K562 (cell line): Measurements from ENCODE around the gene PIGN. TPM values are rescaled to one million over a fixed set of nuclear protein-coding genes. Genes with fewer than 3 reads are reported as not detected.

Experiments used
- ATAC-seq: fragments of 200-7000 bp; cut with Tn5 transposase; 3 replicates; pipeline ENCODE4 v1.9.1; 2020; ENCODE audit warnings: moderate library complexity
- BruUV-seq: library from RNA; stranded (reverse); fragments of 400-500 nt; replicated peaks from 2 replicates; lab custom pipeline; 2021; lab: Mats Ljungman, UMichigan
- CTCF ChIA-PET: fragments of 300-600 bp; formaldehyde crosslinking; extraction: SDS; loops from one replicate; lab custom pipeline; 2021; ENCODE audit warnings: low intra/inter-chr PET ratio; lab: Yijun Ruan, JAX
- POLR2A ChIA-PET: fragments of 300-600, 350-650 bp; sonication (Branson Sonifier 250); formaldehyde crosslinking; extraction: SDS; loops from one replicate; lab custom pipeline; 2021; ENCODE audit warnings: antibody characterized with exemption, inconsistent platforms; lab: Yijun Ruan, JAX
- DNase-seq, 4 experiments: peaks; one replicate each; pipeline versions ENCODE4 v3.0.0 to v3.0.0-alpha.2; 2011 to 2018; ENCODE audit warnings: low spot score in 3 of 4, mixed read lengths in 3 of 4; ENCODE audit errors: extremely low read depth in 1 of 4
- FAIRE-seq: peaks from 2 replicates; lab custom pipeline; 2011; peaks lifted over from hg19 to GRCh38; lab: Jason Lieb, UNC
- H2AFZ ChIP-seq: 2 replicates; pipeline ENCODE4 v1.6.0; 2011; ENCODE audit warnings: low read depth, low read length, control low read depth, inconsistent platforms
- H3K27ac ChIP-seq: fragments of 200-600 bp; 3 replicates; pipeline ENCODE4 v1.8.0; 2011; ENCODE audit warnings: low read depth, mild to moderate bottlenecking, control low read depth, inconsistent platforms, low read length, moderate library complexity, mixed read lengths; ENCODE audit errors: extremely low read depth
- H3K27me3 ChIP-seq, 2 experiments: fragments of 300-600 bp in 1 of 2; 2 replicates in 1 of 2; 3 replicates in 1 of 2; pipeline versions ENCODE4 v1.6.0 to v1.8.0; 2011; ENCODE audit warnings: inconsistent platforms in 2 of 2, low read length in 2 of 2, mild to moderate bottlenecking in 1 of 2, mixed read lengths in 1 of 2, moderate library complexity in 1 of 2; ENCODE audit not compliant: control insufficient read depth in 2 of 2, insufficient read depth in 2 of 2
- H3K36me3 ChIP-seq: fragments of 300-600 bp; 3 replicates; pipeline ENCODE4 v1.8.0; 2011; ENCODE audit warnings: mild to moderate bottlenecking, low read length, inconsistent platforms; ENCODE audit not compliant: control insufficient read depth, insufficient read depth
- H3K4me1 ChIP-seq, 2 experiments: fragments of 200-600 bp in 1 of 2; replicated peaks in 1 of 2; 2 replicates in 1 of 2; 3 replicates in 1 of 2; pipeline versions ENCODE4 v1.5.1 to v1.8.0; 2011; ENCODE audit warnings: inconsistent platforms in 2 of 2, low read length in 2 of 2, mild to moderate bottlenecking in 1 of 2, mixed read lengths in 1 of 2, moderate library complexity in 1 of 2; ENCODE audit not compliant: control insufficient read depth in 2 of 2, insufficient read depth in 2 of 2
- H3K4me2 ChIP-seq: 2 replicates; pipeline ENCODE4 v1.6.1; 2011; ENCODE audit warnings: low read length, control low read depth, inconsistent platforms, mixed read lengths; ENCODE audit not compliant: insufficient read depth
- H3K4me3 ChIP-seq: fragments of 200-600 bp; sonication (generic), shearing (Covaris generic); 2 replicates; pipeline ENCODE4 v1.5.1; 2016; ENCODE audit warnings: control low read depth, inconsistent platforms
- H3K79me2 ChIP-seq: fragments of 200-600 bp; 3 replicates; pipeline ENCODE4 v1.8.0; 2011; ENCODE audit warnings: low read length, inconsistent platforms; ENCODE audit not compliant: control insufficient read depth, insufficient read depth
- H3K9ac ChIP-seq, 2 experiments: 2 replicates each; pipeline versions ENCODE4 v1.6.0 to v1.6.1; 2011; ENCODE audit warnings: low read depth in 2 of 2, low read length in 2 of 2, control low read depth in 1 of 2, inconsistent platforms in 1 of 2, mild to moderate bottlenecking in 1 of 2, mixed read lengths in 1 of 2; ENCODE audit not compliant: insufficient read depth in 1 of 2
- H3K9me1 ChIP-seq: one replicate; pipeline ENCODE4 v1.6.0; 2011; ENCODE audit warnings: inconsistent platforms, mild to moderate bottlenecking, low read length, moderate library complexity; ENCODE audit not compliant: control insufficient read depth, insufficient read depth
- H3K9me3 ChIP-seq: replicated peaks from 2 replicates; pipeline ENCODE4 v1.5.1; 2011; ENCODE audit warnings: low read depth, low read length, inconsistent platforms; ENCODE audit not compliant: control insufficient read depth, insufficient read depth
- H4K20me1 ChIP-seq: replicated peaks from 2 replicates; pipeline ENCODE4 v1.6.1; 2011; ENCODE audit warnings: low read length, inconsistent platforms, mixed read lengths; ENCODE audit not compliant: control insufficient read depth, insufficient read depth
- EZH2 ChIP-seq: IDR thresholded peaks from 2 replicates; pipeline ENCODE4 v1.6.1; 2012; ENCODE audit warnings: low read depth, mild to moderate bottlenecking, inconsistent platforms, low read length, borderline replicate concordance
- SMARCE1 ChIP-seq: fragments of 450-650 bp; IDR thresholded peaks from 2 replicates; pipeline ENCODE4 v1.7.1; 2016; ENCODE audit warnings: mild to moderate bottlenecking
- SP1 ChIP-seq: sonication (generic); formaldehyde crosslinking; IDR thresholded peaks from 2 replicates; pipeline ENCODE4 v1.8.1; 2022; ENCODE audit warnings: mild to moderate bottlenecking, missing genetic modification reagents
- TCF7 ChIP-seq: sonication (generic); IDR thresholded peaks from 2 replicates; pipeline ENCODE4 v1.6.1; 2016; ENCODE audit warnings: antibody characterized with exemption, borderline replicate concordance
- WGBS: fragments of 100-300 bp; shearing (Covaris generic); methylation state at CpG from one replicate; pipeline ENCODE4 v1.1.6; 2016; ENCODE audit warnings: low coverage, mixed read lengths; ENCODE audit not compliant: insufficient coverage; ENCODE audit errors: missing lambda C conversion rate; 5-methylcytosine and 5-hydroxymethylcytosine counted together
- in situ Hi-C: fragments of 300-500 bp; cut with MboI; formaldehyde crosslinking; loops from 4 replicates; pipeline ENCODE4 v1.15.0; 2018; ENCODE audit warnings: inconsistent platforms, mixed read lengths
- intact Hi-C: fragments of 100-400 bp; cut with micrococcal nuclease; formaldehyde crosslinking; loops from 2 replicates; pipeline ENCODE4 v1.14.2; 2022
- polyA plus RNA-seq, 8 experiments: library from polyadenylated mRNA; depleted of rRNA in 4 of 8; stranded (reverse) in 5 of 8; unstranded in 3 of 8; fragments of >200 nt; fragmentation: Nextera tagmentation in 2 of 8; fragmentation: Illumina TruSeq in 1 of 8; extraction: Ambion mirVana in 2 of 8; extraction: Trizol in 1 of 8; gene quantifications; 2 replicates each; pipeline versions ENCODE4 v1.2.1 to v1.2.3, GENCODE V29; 2011 to 2014; ENCODE audit warnings: inconsistent platforms in 1 of 8, missing spikeins in 1 of 8
- total RNA-seq, 7 experiments: library from RNA; depleted of rRNA in 6 of 7; stranded (reverse); fragments of >200 nt in 6 of 7; fragmentation: Illumina TruSeq in 2 of 7; extraction: Trizol in 2 of 7; gene quantifications; 2 replicates each; pipeline versions ENCODE4 v1.2.1 to v1.2.3, GENCODE V29; 2011 to 2021; ENCODE audit warnings: low replicate concordance in 1 of 7
- TF ChIP-seq, protein P1 (sequence below), 2 experiments: fragments of 450-650 bp; IDR thresholded peaks; 2 replicates each; pipeline ENCODE4 v1.6.1; 2016; ENCODE audit warnings: mild to moderate bottlenecking in 2 of 2, borderline replicate concordance in 1 of 2, low read depth in 1 of 2, moderate library complexity in 1 of 2
- TF ChIP-seq, protein P2 (sequence below): sonication (generic); formaldehyde crosslinking; IDR thresholded peaks from 2 replicates; pipeline ENCODE4 v1.9.0; 2022; ENCODE audit warnings: mild to moderate bottlenecking, missing genetic modification reagents
- TF ChIP-seq, protein P3 (sequence below): fragments of 250-450 bp; sonication (Bioruptor Pico); IDR thresholded peaks from 2 replicates; pipeline ENCODE4 v1.9.0; 2021; ENCODE audit warnings: mild to moderate bottlenecking

PIGN gene
- total and polyA plus RNA-seq, 9 of the 15 experiments (the other 6 are each of a cell fraction or from before 2014, with no cell fraction given) = 9.9 to 25.6 (median 17.3) TPM

DNA sequence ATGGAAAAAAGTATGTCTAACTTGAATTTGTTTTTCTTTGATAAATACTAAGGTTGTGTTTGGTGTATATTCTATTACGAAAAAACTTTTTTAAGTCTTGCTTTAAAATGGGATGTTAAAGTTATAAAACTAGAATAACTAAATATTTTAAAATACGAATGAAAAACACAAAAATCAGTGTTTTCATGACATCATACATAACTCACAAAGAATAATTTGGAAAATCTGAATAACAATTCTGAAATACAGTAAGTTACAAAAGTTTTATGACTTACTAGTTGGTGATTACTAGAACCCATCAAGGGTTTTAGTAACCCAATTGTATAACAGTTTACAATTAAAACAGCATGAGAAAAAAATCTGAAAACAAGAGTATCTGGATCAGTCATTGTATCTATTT, 61.2 kb downstream of the PIGN start:
- POLR2A ChIA-PET = no interaction called here
- WGBS = 68% methylated on average over 2 of the region's 2 CpGs

DNA sequence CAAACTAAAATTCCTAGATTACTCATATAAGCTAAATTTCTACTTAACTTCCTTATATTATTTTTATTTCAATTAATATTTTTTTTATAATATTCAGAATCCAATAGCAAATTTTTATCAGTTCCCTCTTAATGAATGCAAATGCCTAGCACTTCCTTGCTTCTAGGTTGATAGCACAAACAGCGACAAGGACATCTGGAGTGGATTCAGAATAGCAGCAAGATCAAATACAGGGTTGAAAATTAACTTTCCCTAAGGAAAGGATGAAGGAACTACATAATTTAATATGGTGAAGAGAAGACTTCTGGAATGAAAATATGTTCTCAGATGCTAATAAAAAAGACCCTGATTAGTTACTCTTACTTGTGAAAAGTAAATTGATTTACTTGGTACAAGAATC, 64.5 kb downstream of the PIGN start:
- no peak overlapping the region for H2AFZ ChIP-seq
- H3K9me1 ChIP-seq = no peaks in the 10 kb centered on the region
- FAIRE-seq (no peak), DNase-seq (no peak), ATAC-seq (no peak)
- intact Hi-C loops (no loop called here), in situ Hi-C loops (no loop called here)
- no peak overlapping the region for H3K9ac ChIP-seq
- POLR2A ChIA-PET = no interaction called here
- H3K4me3 ChIP-seq = no peak overlapping the region
- H3K36me3 ChIP-seq = no peaks in the 10 kb centered on the region
- no peaks in the 10 kb centered on the region for H3K4me1 ChIP-seq
- no peaks in the 10 kb centered on the region for H3K79me2 ChIP-seq
- no peaks in the 10 kb centered on the region for H4K20me1 ChIP-seq
- H3K9me3 ChIP-seq = no peaks in the 10 kb centered on the region
- no peak overlapping the region for H3K27ac ChIP-seq
- BruUV-seq = no TSS peak
- CTCF ChIA-PET = no interaction called here
- no peaks in the 10 kb centered on the region for H3K27me3 ChIP-seq
- 100% methylated on average over 1 of the region's 1 CpG for WGBS
- H3K4me2 ChIP-seq = no peak overlapping the region
- TF ChIP-seq SP1 (CRISPR knock-in tag) (no peak), EZH2 (no peak)
- TF ChIP-seq, protein P1, sequence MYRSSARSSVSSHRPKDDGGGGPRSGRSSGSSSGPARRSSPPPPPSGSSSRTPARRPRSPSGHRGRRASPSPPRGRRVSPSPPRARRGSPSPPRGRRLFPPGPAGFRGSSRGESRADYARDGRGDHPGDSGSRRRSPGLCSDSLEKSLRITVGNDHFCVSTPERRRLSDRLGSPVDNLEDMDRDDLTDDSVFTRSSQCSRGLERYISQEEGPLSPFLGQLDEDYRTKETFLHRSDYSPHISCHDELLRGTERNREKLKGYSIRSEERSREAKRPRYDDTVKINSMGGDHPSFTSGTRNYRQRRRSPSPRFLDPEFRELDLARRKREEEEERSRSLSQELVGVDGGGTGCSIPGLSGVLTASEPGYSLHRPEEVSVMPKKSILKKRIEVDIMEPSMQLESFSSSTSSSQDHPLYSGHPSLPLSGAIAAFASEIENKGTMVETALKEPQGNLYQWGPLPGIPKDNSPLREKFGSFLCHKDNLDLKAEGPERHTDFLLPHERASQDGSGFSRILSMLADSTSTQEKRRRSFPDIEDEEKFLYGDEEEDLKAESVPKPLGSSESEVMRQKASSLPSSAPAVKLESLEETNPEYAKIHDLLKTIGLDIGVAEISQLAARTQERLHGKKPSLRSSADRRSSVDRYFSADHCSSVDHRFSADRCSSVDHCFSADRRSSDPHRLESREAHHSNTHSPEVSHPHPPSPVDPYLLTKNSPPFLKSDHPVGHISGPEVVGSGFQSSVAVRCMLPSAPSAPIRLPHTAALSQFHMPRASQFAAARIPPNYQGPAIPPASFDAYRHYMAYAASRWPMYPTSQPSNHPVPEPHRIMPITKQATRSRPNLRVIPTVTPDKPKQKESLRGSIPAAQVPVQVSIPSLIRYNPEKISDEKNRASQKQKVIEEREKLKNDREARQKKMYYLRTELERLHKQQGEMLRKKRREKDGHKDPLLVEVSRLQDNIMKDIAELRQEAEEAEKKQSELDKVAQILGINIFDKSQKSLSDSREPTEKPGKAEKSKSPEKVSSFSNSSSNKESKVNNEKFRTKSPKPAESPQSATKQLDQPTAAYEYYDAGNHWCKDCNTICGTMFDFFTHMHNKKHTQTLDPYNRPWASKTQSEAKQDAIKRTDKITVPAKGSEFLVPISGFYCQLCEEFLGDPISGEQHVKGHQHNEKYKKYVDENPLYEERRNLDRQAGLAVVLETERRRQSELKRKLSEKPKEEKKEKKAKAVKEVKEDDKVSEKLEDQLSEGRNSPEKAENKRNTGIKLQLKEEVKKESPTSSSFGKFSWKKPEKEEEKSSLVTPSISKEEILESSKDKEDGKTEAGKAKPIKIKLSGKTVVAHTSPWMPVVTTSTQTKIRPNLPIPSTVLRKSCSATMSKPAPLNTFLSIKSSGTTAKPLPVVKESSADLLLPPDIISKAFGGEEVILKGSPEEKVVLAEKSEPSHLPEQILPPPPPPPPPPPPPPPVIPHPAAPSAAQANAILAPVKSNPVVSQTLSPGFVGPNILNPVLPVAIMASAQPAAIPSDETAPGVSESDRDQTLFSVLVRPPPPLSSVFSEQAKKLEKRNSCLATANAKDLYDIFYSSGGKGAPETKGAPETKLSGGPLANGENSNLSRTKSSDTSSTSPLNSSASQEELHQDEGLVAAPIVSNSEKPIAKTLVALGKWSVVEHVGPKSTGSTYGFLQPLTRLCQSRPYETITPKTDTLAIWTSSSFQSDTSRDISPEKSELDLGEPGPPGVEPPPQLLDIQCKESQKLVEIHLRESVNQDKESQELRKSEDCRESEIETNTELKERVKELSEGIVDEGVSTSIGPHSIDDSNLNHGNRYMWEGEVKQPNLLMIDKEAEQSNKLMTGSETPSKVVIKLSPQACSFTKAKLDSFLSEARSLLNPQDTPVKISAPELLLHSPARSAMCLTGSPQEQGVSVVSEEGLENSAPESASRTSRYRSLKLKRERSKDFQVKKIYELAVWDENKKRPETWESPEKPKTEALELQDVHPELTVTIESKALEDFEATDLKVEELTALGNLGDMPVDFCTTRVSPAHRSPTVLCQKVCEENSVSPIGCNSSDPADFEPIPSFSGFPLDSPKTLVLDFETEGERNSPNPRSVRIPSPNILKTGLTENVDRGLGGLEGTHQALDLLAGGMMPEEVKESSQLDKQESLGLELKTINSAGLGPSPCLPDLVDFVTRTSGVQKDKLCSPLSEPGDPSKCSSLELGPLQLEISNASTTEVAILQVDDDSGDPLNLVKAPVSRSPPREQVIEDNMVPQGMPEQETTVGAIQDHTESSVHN (IDR thresholded peaks at IDR 0.05; ENCODE audit: borderline replicate concordance in 1 of 2, low read depth in 1 of 2) = no peak
- TF ChIP-seq, protein P2, sequence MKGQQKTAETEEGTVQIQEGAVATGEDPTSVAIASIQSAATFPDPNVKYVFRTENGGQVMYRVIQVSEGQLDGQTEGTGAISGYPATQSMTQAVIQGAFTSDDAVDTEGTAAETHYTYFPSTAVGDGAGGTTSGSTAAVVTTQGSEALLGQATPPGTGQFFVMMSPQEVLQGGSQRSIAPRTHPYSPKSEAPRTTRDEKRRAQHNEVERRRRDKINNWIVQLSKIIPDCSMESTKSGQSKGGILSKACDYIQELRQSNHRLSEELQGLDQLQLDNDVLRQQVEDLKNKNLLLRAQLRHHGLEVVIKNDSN (CRISPR knock-in tag) = no peak

More for the DNA sequence above, 61.2 kb downstream of the PIGN start:
- TF ChIP-seq, protein P3, sequence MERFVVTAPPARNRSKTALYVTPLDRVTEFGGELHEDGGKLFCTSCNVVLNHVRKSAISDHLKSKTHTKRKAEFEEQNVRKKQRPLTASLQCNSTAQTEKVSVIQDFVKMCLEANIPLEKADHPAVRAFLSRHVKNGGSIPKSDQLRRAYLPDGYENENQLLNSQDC (CRISPR knock-in tag) = no peak
- TF ChIP-seq SMARCE1 (no peak), TCF7 (no peak)
- TF ChIP-seq, all 486 proteins: peak for 0
- H3K9ac ChIP-seq = no peak overlapping the region
- H3K9me3 ChIP-seq = no peaks in the 10 kb centered on the region
- BruUV-seq = no TSS peak
- no peak overlapping the region for H3K27ac ChIP-seq
- in situ Hi-C loops (loop anchor here (25.0 kb wide), 1 partner anchor 538 kb away; no protein-coding TSS in a partner anchor), intact Hi-C loops (no loop called here)
- H2AFZ ChIP-seq = no peak overlapping the region
- no peak overlapping the region for H3K4me3 ChIP-seq
- no peak overlapping the region for H3K4me2 ChIP-seq
- no peaks in the 10 kb centered on the region for H3K27me3 ChIP-seq
- ATAC-seq = no peak
- H3K9me1 ChIP-seq = no peaks in the 10 kb centered on the region
- DNase-seq = no peak
- H3K79me2 ChIP-seq = no peaks in the 10 kb centered on the region
- CTCF ChIA-PET = no interaction called here
- H3K36me3 ChIP-seq = no peaks in the 10 kb centered on the region
- no peaks in the 10 kb centered on the region for H3K4me1 ChIP-seq
- no peak for FAIRE-seq
- no peaks in the 10 kb centered on the region for H4K20me1 ChIP-seq
